ENCODE results near the gene TENT4B. TPM values are rescaled to one million over a fixed set of nuclear protein-coding genes. Genes with fewer than 3 reads are reported as not detected.

Gene TENT4B
- total RNA-seq, 1 experiment from 2014 or later: 11.4 TPM

- intact Hi-C loops (cut with micrococcal nuclease; ENCODE audit: unreplicated experiment): no loop called here
- H3K27ac ChIP-seq: no peak overlapping the region
- H4K20me1 ChIP-seq (ENCODE audit: insufficient read depth): no peaks in the 10 kb centered on the region; the same call in 1 of the 2 replicates
- BruUV-seq (replicated peaks): no TSS peak
- H2AFZ ChIP-seq: no peak overlapping the region
- no peaks in the 10 kb centered on the region for H3K9me2 ChIP-seq (ENCODE audit: insufficient read depth)
- H3K9me3 ChIP-seq (ENCODE audit: insufficient read depth, low read depth): no peaks in the 10 kb centered on the region
- ChIA-PET POLR2A (ENCODE audit: unreplicated experiment) (no interaction called here), CTCF (no interaction called here)
- no peaks in the 10 kb centered on the region for H3K27me3 ChIP-seq (ENCODE audit: insufficient read depth, low read depth)
- H3K4me1 ChIP-seq (replicated peaks; ENCODE audit: insufficient read depth): no peaks in the 10 kb centered on the region
- no peak overlapping the region for H3K4me2 ChIP-seq
- no peak for DNase-seq
- peaks cover 4% of the 10 kb centered on the region; the same call in 1 of the 2 replicates for H3K79me2 ChIP-seq (ENCODE audit: low read depth)
- TF ChIP-seq CTCF (conservative IDR thresholded peaks at IDR 0.05): no peak
- no peak for TF ChIP-seq EZH2 (IDR thresholded peaks at IDR 0.05; ENCODE audit: low read depth)
- no peak overlapping the region for H3K4me3 ChIP-seq
- no peaks in the 10 kb centered on the region for H3K36me3 ChIP-seq (ENCODE audit: low read depth)
- H3F3A ChIP-seq (ENCODE audit: insufficient read depth, low read depth): no peaks in the 10 kb centered on the region
These were observed 99.9 kb downstream of the TENT4B start for GRCh38 chr16:50252874-50253513.

GRCh38 chr16:50253514-50253910 lies 100.4 kb downstream of the TENT4B start:
- no peak overlapping the region for H3K4me3 ChIP-seq
- no peaks in the 10 kb centered on the region for H3K36me3 ChIP-seq (ENCODE audit: low read depth)
- H3K9me3 ChIP-seq (ENCODE audit: insufficient read depth, low read depth): no peaks in the 10 kb centered on the region
- intact Hi-C loops (cut with micrococcal nuclease; ENCODE audit: unreplicated experiment): no loop called here
- no peaks in the 10 kb centered on the region for H3F3A ChIP-seq (ENCODE audit: insufficient read depth, low read depth)
- H3K9me2 ChIP-seq (ENCODE audit: insufficient read depth): no peaks in the 10 kb centered on the region
- no TSS peak for BruUV-seq (replicated peaks)
- ChIA-PET CTCF (no interaction called here), POLR2A (ENCODE audit: unreplicated experiment) (no interaction called here)
- H3K79me2 ChIP-seq (ENCODE audit: low read depth): no peaks in the 10 kb centered on the region
- H3K27ac ChIP-seq: no peak overlapping the region
- H3K27me3 ChIP-seq (ENCODE audit: insufficient read depth, low read depth): no peaks in the 10 kb centered on the region
- DNase-seq: no peak
- no peak overlapping the region for H3K4me2 ChIP-seq
- no peaks in the 10 kb centered on the region; the same call in 1 of the 2 replicates for H4K20me1 ChIP-seq (ENCODE audit: insufficient read depth)
- TF ChIP-seq CTCF (conservative IDR thresholded peaks at IDR 0.05) (no peak), EZH2 (IDR thresholded peaks at IDR 0.05; ENCODE audit: low read depth) (no peak)
- H2AFZ ChIP-seq: no peak overlapping the region
- no peaks in the 10 kb centered on the region for H3K4me1 ChIP-seq (replicated peaks; ENCODE audit: insufficient read depth)

GRCh38 chr16:50254072-50254471 lies 101.0 kb downstream of the TENT4B start:
- Histone ChIP-seq H3K9me2 (ENCODE audit: insufficient read depth) (no peaks in the 10 kb centered on the region), H3K4me2 (no peak overlapping the region), H2AFZ (no peak overlapping the region), H3K4me1 (replicated peaks; ENCODE audit: insufficient read depth) (no peaks in the 10 kb centered on the region), H3F3A (ENCODE audit: insufficient read depth, low read depth) (no peaks in the 10 kb centered on the region), H3K4me3 (no peak overlapping the region), H3K27me3 (ENCODE audit: insufficient read depth, low read depth) (no peaks in the 10 kb centered on the region), H4K20me1 (ENCODE audit: insufficient read depth) (no peaks in the 10 kb centered on the region; the same call in 1 of the 2 replicates), H3K9me3 (ENCODE audit: insufficient read depth, low read depth) (no peaks in the 10 kb centered on the region), H3K36me3 (ENCODE audit: low read depth) (no peaks in the 10 kb centered on the region), H3K27ac (no peak overlapping the region), H3K79me2 (ENCODE audit: low read depth) (no peaks in the 10 kb centered on the region)
- intact Hi-C loops (cut with micrococcal nuclease; ENCODE audit: unreplicated experiment): no loop called here
- CTCF ChIA-PET: no interaction called here
- no peak for DNase-seq
- no TSS peak for BruUV-seq (replicated peaks)
- POLR2A ChIA-PET (ENCODE audit: unreplicated experiment): no interaction called here
- TF ChIP-seq CTCF (conservative IDR thresholded peaks at IDR 0.05) (no peak), EZH2 (IDR thresholded peaks at IDR 0.05; ENCODE audit: low read depth) (no peak)
